ENCODE measurements around the gene CHD5. TPM values are rescaled to one million over a fixed set of nuclear protein-coding genes. Genes with fewer than 3 reads are reported as not detected.
"Not testable (repeated sequence)": the region's sequence is repeated elsewhere in the genome, so short reads cannot be mapped to it uniquely, and the experiment has no call there.

The CHD5 gene
- total RNA-seq, 4 donors from 2014 or later = 0.04 to 0.36 (median 0.13) TPM; not detected in 1

DNA sequence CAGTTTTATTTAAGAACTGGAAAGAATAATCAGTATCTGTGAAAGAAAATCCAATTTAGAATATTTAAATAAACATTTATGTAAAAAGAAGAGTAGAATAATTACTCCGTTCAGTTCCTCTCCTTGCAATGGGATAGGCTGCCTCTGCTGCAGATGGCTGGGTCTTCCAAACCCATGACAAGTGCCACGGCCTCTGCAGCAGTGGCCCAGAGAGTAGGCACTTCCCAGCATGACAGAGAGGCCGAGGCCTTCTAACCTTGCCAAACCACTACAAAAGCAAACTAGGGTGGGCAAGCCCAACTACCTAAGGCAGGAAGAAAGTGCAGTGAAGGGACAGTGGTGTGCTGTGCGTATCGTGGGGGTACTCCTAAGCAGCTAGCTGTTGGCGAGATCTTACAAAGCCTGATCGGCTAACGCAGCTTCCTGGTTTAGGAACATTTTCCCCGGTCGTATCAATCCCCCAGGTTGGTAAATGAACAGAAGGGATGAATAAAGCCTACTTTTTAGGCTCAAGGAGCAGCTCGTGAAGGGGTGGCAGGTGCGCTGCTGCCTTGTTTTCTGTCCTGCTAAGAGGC is 41.2 kb upstream of the CHD5 start:
- Histone ChIP-seq H3K36me3 (peaks cover 27% of the 10 kb centered on the region), H3K9me3 (no peaks in the 10 kb centered on the region)
- DNase-seq (ENCODE audit: low spot score in 2 of 2) = no peak

DNA sequence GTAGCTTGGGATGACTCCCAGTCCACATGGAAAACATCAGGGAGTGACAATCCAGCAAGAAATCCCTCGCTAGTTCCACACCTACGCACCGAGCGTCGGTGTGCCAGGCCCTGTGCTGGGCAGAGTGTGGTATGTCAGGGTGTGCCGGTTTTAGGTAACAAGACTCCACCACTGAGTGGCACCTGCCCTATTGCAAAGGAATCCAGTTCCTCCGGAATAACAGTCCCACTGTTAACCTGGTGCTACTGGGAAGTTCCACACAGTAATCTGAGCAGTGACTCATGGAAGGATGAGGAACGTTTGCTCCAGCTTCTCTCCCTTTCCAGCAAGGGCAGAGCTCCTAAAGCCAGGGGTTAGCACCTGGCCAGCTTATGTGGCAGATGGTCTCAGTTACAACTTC is 40.1 kb upstream of the CHD5 start:
- H3K4me3 ChIP-seq = no peak overlapping the region
- no peak for DNase-seq (ENCODE audit: low spot score in 2 of 2)
- peaks cover 17% of the 10 kb centered on the region for H3K36me3 ChIP-seq
- peaks cover 23% of the 10 kb centered on the region for H3K4me1 ChIP-seq
- WGBS = 81% methylated on average over 8 of the region's 8 CpGs
- H3K9me3 ChIP-seq = no peaks in the 10 kb centered on the region
- H3K27me3 ChIP-seq = no peaks in the 10 kb centered on the region
- peak overlapping the region; percentile 50 for H3K27ac ChIP-seq
- TF ChIP-seq EP300 (IDR thresholded peaks at IDR 0.05) (no peak), POLR2AphosphoS5 (IDR thresholded peaks at IDR 0.05) (peak in 1 of 3 donors; percentile 60), POLR2A (IDR thresholded peaks at IDR 0.05) (no peak)

More for the DNA sequence above, 41.2 kb upstream of the CHD5 start:
- WGBS = 88% methylated on average over 12 of the region's 12 CpGs
- Histone ChIP-seq H3K4me1 (peaks cover 23% of the 10 kb centered on the region), H3K4me3 (no peak overlapping the region), H3K27me3 (no peaks in the 10 kb centered on the region), H3K27ac (no peak overlapping the region)
- TF ChIP-seq, protein P1, sequence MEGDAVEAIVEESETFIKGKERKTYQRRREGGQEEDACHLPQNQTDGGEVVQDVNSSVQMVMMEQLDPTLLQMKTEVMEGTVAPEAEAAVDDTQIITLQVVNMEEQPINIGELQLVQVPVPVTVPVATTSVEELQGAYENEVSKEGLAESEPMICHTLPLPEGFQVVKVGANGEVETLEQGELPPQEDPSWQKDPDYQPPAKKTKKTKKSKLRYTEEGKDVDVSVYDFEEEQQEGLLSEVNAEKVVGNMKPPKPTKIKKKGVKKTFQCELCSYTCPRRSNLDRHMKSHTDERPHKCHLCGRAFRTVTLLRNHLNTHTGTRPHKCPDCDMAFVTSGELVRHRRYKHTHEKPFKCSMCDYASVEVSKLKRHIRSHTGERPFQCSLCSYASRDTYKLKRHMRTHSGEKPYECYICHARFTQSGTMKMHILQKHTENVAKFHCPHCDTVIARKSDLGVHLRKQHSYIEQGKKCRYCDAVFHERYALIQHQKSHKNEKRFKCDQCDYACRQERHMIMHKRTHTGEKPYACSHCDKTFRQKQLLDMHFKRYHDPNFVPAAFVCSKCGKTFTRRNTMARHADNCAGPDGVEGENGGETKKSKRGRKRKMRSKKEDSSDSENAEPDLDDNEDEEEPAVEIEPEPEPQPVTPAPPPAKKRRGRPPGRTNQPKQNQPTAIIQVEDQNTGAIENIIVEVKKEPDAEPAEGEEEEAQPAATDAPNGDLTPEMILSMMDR (IDR thresholded peaks at IDR 0.05) = no peak
- no peak for TF ChIP-seq POLR2A (IDR thresholded peaks at IDR 0.05)
- TF ChIP-seq POLR2AphosphoS5 (IDR thresholded peaks at IDR 0.05) = no peak
- no peak for TF ChIP-seq EP300 (IDR thresholded peaks at IDR 0.05)

DNA sequence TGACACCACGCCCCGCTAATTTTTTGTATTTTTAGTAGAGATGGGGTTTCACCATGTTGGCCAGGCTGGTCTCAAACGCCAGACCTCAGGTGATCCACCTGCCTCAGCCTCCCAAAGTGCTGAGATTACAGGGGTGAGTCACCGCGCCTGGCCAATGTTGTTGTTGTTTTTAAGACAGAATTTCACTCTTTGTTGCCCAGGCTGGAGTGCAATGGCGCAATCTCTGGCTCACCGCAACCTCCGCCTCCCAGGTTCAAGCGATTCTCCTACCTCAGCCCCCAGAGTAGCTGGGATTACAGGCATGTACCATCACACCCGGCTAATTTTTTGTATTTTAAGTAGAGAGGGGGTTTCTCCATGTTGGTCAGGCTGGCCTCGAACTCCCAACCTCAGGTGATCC is 39.5 kb upstream of the CHD5 start:
- peaks cover 11% of the 10 kb centered on the region for H3K36me3 ChIP-seq
- H3K27ac ChIP-seq = peak overlapping the region; percentile 50
- 85% methylated on average over 11 of the region's 11 CpGs for WGBS
- not testable (repeated sequence) for H3K27me3 ChIP-seq; DNase-seq (ENCODE audit: low spot score in 2 of 2); H3K4me3 ChIP-seq; H3K9me3 ChIP-seq
- H3K4me1 ChIP-seq = peaks cover 23% of the 10 kb centered on the region

DNA sequence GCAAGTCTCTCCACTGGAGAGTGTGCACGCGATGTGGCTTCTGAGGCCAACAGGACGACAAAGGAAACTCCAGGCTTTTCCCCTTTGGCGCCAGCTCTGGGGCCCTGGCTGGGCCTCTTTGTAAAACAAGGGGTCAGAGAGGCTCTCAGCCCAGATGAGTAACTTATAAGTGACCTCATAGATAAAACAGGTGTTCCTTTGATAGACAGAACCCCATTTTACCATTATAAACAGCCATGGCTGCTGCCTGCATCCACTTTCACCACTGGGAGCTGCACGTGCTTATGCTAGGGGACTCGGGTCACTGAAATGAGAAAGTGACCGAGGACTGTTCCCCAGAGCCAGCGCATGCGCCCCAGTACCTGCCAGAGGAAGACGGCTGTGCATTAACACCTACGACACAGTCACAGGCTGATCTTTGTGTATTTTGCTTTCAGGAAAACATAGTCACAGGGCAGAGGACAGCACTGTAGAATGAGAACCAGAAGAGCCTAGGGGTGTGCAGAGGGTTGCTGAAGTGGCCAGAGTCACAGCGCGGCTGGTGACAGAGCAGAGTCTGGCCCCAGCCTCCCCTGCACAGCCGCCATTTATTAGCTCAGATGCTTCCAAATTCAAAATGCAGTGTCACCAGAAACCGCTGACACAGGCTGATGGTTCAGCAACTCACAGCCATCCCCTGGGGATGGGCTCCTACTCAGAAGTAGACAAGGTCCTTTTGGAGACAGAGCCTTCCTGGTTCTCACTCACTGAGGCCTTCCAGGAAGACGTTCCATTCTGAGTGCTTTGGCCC is 38.4 kb upstream of the CHD5 start:
- peaks cover under 1% of the 10 kb centered on the region for H3K36me3 ChIP-seq
- no peak for DNase-seq (ENCODE audit: low spot score in 2 of 2)
- no peaks in the 10 kb centered on the region for H3K27me3 ChIP-seq
- TF ChIP-seq POLR2A (IDR thresholded peaks at IDR 0.05) (no peak), POLR2AphosphoS5 (IDR thresholded peaks at IDR 0.05) (no peak), EP300 (IDR thresholded peaks at IDR 0.05) (no peak)
- TF ChIP-seq, protein P1 (IDR thresholded peaks at IDR 0.05) = no peak
- no peaks in the 10 kb centered on the region for H3K9me3 ChIP-seq
- WGBS = 90% methylated on average over 14 of the region's 16 CpGs
- H3K4me1 ChIP-seq = peaks cover 23% of the 10 kb centered on the region
- H3K27ac ChIP-seq = no peak overlapping the region
- H3K4me3 ChIP-seq = no peak overlapping the region

DNA sequence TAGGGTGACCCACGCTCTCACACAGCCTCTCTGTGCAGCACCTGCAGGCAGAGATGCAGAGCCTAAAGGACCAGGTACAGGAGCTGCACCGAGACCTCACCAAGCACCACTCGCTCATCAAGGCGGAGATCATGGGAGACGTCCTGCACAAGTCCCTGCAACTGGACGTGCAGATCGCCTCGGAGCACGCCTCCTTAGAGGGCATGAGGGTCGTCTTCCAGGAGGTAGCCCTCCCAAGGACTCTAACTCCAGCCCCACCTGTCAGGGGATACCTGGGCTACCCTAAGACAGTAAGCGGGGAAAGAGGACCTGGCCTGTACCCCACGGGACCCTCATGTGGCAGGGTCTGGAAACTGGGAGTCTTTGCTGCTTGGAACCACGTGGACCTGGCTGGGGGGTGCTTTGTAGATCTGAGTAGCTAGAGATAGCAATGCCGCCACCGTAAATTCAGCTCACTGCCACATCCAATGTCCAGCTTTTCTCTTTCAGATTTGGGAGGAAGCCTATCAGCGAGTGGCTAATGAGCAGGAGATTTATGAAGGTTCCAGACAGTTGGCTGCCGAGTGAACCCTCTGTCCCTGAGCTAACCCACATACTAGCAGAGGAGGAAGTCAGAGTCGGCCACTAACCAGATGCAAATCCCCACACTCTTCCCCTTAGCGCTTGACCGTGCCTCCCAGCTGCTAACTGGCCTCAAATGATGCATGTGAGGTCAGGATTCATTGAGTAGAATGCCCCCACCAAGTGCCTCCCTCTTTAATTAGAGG is 32.3 kb upstream of the CHD5 start:
- 60% methylated on average over 1 of the region's 20 CpGs for WGBS
- TF ChIP-seq POLR2AphosphoS5 (IDR thresholded peaks at IDR 0.05) = no peak
- TF ChIP-seq, protein P1 (IDR thresholded peaks at IDR 0.05) = no peak
- TF ChIP-seq POLR2A (IDR thresholded peaks at IDR 0.05) = no peak
- no peak for TF ChIP-seq EP300 (IDR thresholded peaks at IDR 0.05)
- peaks cover 13% of the 10 kb centered on the region for H3K27me3 ChIP-seq
- no peaks in the 10 kb centered on the region for H3K9me3 ChIP-seq
- no peak overlapping the region for H3K27ac ChIP-seq
- no peak overlapping the region for H3K4me3 ChIP-seq
- DNase-seq (ENCODE audit: low spot score in 2 of 2) = no peak
- no peaks in the 10 kb centered on the region for H3K36me3 ChIP-seq
- H3K4me1 ChIP-seq = peaks cover 16% of the 10 kb centered on the region

DNA sequence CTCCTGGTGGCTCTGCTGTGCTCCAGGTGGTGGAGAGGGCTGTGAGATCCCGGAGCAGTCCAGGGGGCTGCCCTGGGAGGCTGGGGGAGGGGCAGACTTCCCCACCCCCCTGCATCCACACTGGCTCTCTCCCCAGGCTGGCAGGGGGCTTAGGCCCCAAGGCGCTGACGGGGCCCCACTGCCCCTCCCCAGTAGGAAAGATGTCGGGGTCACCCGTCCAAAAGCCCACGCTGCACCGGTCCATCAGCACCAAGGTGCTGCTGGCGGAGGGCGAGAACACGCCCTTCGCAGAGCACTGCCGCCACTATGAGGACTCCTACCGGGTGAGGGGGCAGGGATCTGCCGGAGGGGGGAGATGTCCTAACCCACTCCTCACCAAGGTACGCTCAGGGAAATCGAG is 31.6 kb upstream of the CHD5 start:
- H3K4me1 ChIP-seq = peaks cover 22% of the 10 kb centered on the region
- H3K4me3 ChIP-seq = no peak overlapping the region
- TF ChIP-seq EP300 (IDR thresholded peaks at IDR 0.05) (no peak), POLR2AphosphoS5 (IDR thresholded peaks at IDR 0.05) (no peak), POLR2A (IDR thresholded peaks at IDR 0.05) (no peak)
- TF ChIP-seq, protein P1 (IDR thresholded peaks at IDR 0.05) = no peak
- DNase-seq (ENCODE audit: low spot score in 2 of 2) = no peak
- 81% methylated on average over 14 of the region's 16 CpGs for WGBS
- peaks cover 19% of the 10 kb centered on the region for H3K27me3 ChIP-seq
- no peaks in the 10 kb centered on the region for H3K9me3 ChIP-seq
- H3K27ac ChIP-seq = no peak overlapping the region
- H3K36me3 ChIP-seq = no peaks in the 10 kb centered on the region
